A549 (cell line): ENCODE results near the gene PDE7B. TPM values are rescaled to one million over a fixed set of nuclear protein-coding genes. Genes with fewer than 3 reads are reported as not detected.

Experiments
- ATAC-seq, 2 experiments: fragments of 200-7000 bp in 1 of 2; fragments of >200 bp in 1 of 2; cut with Nextera tagmentation in 1 of 2; cut with Tn5 transposase in 1 of 2; 3 replicates each; pipeline versions ENCODE4 v1.8.0 to v1.9.1; 2018 to 2020; ENCODE audit warnings: mild to moderate bottlenecking in 1 of 2, moderate library complexity in 1 of 2
- CTCF ChIA-PET: fragments of 300-600 bp; sonication (Branson Sonifier 250); formaldehyde crosslinking; extraction: SDS; loops from one replicate; lab custom pipeline; 2021; ENCODE audit warnings: antibody characterized with exemption, inconsistent platforms; lab: Yijun Ruan, JAX
- POLR2A ChIA-PET: fragments of 350-600 bp; formaldehyde crosslinking; extraction: SDS; loops from one replicate; lab custom pipeline; 2021; ENCODE audit warnings: antibody characterized with exemption, inconsistent platforms; lab: Yijun Ruan, JAX
- DNase-seq, 2 experiments: peaks; one replicate each; pipeline versions ENCODE4 v3.0.0 to v3.0.0-alpha.2; 2011 to 2016; ENCODE audit warnings: low read depth in 1 of 2, low spot score in 1 of 2
- FAIRE-seq: peaks from 2 replicates; lab custom pipeline; 2011; peaks lifted over from hg19 to GRCh38; lab: Jason Lieb, UNC
- H3K27ac ChIP-seq, 2 experiments: fragments of >200 bp; sonication (Bioruptor Twin); formaldehyde crosslinking; 3 replicates each; pipeline ENCODE4 v1.5.1; 2016 to 2017
- H3K4me1 ChIP-seq: fragments of >200 bp; sonication (Bioruptor Twin); formaldehyde crosslinking; 3 replicates; pipeline ENCODE4 v1.6.1; 2016
- H3K4me2 ChIP-seq: fragments of >200 bp; sonication (Bioruptor Twin); formaldehyde crosslinking; 3 replicates; pipeline ENCODE4 v1.6.1; 2016
- H3K4me3 ChIP-seq: fragments of >200 bp; sonication (Bioruptor Twin); formaldehyde crosslinking; 3 replicates; pipeline ENCODE4 v1.5.1; 2016
- H3K9me3 ChIP-seq: fragments of >200 bp; sonication (Bioruptor Twin); formaldehyde crosslinking; 3 replicates; pipeline ENCODE4 v1.6.1; 2016
- BCL3 ChIP-seq: fragments of >200 bp; sonication (Bioruptor Twin); formaldehyde crosslinking; IDR thresholded peaks from 3 replicates; pipeline ENCODE4 v1.6.1; 2016
- BHLHE40 ChIP-seq: IDR thresholded peaks from 2 replicates; pipeline ENCODE4 v1.6.1; 2012; ENCODE audit warnings: low read depth, low read length, inconsistent platforms
- CBX2 ChIP-seq: fragments of 200-600 bp; sonication (generic); IDR thresholded peaks from 2 replicates; pipeline ENCODE4 v1.6.1; 2016; ENCODE audit warnings: low read depth, mild to moderate bottlenecking, borderline replicate concordance
- CBX8 ChIP-seq: fragments of 200-600 bp; sonication (generic); IDR thresholded peaks from 2 replicates; pipeline ENCODE4 v1.6.1; 2016
- CHD2 ChIP-seq: fragments of 150-350 bp; IDR thresholded peaks from 2 replicates; pipeline ENCODE4 v1.6.1; 2014; ENCODE audit warnings: low read length; ENCODE audit not compliant: partially characterized antibody
- EHMT2 ChIP-seq: fragments of 200-600 bp; sonication (generic); IDR thresholded peaks from 2 replicates; pipeline ENCODE4 v1.6.1; 2016; ENCODE audit warnings: antibody characterized with exemption, low read depth, mild to moderate bottlenecking, moderate library complexity
- EP300 ChIP-seq, 2 experiments: fragments of >200 bp; sonication (Bioruptor Twin); formaldehyde crosslinking; IDR thresholded peaks; 2 replicates in 1 of 2; 3 replicates in 1 of 2; pipeline ENCODE4 v1.6.1; 2016 to 2017
- FOXS1 ChIP-seq: fragments of 250-450 bp; sonication (Bioruptor Pico); IDR thresholded peaks from 2 replicates; pipeline ENCODE4 v1.5.0; 2020; ENCODE audit warnings: mild to moderate bottlenecking, moderate library complexity
- HOXA7 ChIP-seq: fragments of 250-450 bp; sonication (Bioruptor Pico); IDR thresholded peaks from 2 replicates; pipeline ENCODE4 v1.5.0; 2020; ENCODE audit warnings: mild to moderate bottlenecking, moderate library complexity
- NR3C1 ChIP-seq: fragments of >200 bp; sonication (Bioruptor Twin); formaldehyde crosslinking; IDR thresholded peaks from 3 replicates; pipeline ENCODE4 v1.6.1; 2017
- POLR2AphosphoS2 ChIP-seq: conservative IDR thresholded peaks from 2 replicates; pipeline ENCODE4 v1.6.1; 2012; ENCODE audit warnings: low read length, improper control_type of control experiment, inconsistent platforms
- RFX5 ChIP-seq: fragments of 450-650 bp; IDR thresholded peaks from 2 replicates; pipeline ENCODE4 v1.7.1; 2014; ENCODE audit warnings: antibody characterized with exemption, mild to moderate bottlenecking, moderate library complexity
- SMC3 ChIP-seq: fragments of >200 bp; sonication (Bioruptor Twin); formaldehyde crosslinking; IDR thresholded peaks from 3 replicates; pipeline ENCODE4 v1.6.1; 2018; ENCODE audit warnings: inconsistent platforms
- ZC3H11A ChIP-seq: fragments of 450-650 bp; IDR thresholded peaks from 2 replicates; pipeline ENCODE4 v1.6.1; 2014; ENCODE audit warnings: antibody characterized with exemption, mild to moderate bottlenecking
- ZNF302 ChIP-seq: fragments of 250-450 bp; sonication (Bioruptor Pico); IDR thresholded peaks from 2 replicates; pipeline ENCODE4 v1.9.0; 2021; ENCODE audit warnings: inconsistent platforms, mild to moderate bottlenecking, moderate library complexity
- ZSCAN20 ChIP-seq: fragments of 250-450 bp; sonication (Bioruptor Pico); IDR thresholded peaks from 2 replicates; pipeline ENCODE4 v1.8.0; 2022; ENCODE audit warnings: mild to moderate bottlenecking, moderate library complexity
- WGBS: methylation state at CpG from one replicate; pipeline ENCODE4 v1.1.6; 2017; ENCODE audit errors: missing lambda C conversion rate; 5-methylcytosine and 5-hydroxymethylcytosine counted together
- polyA plus RNA-seq, 4 experiments: library from polyadenylated mRNA; depleted of rRNA in 3 of 4; stranded (reverse); fragments of >200 nt; fragmentation: RNase III in 1 of 4; extraction: RNeasy Plus Mini Kit Qiagen cat#74134 plus additional on column Dnase treatment in 1 of 4; gene quantifications; 2 replicates in 3 of 4; 3 replicates in 1 of 4; pipeline ENCODE4 v1.2.3, GENCODE V29; 2011 to 2017
- TF ChIP-seq, protein P1 (sequence below): IDR thresholded peaks from 2 replicates; pipeline ENCODE4 v1.6.1; 2012
- TF ChIP-seq, protein P2 (sequence below): fragments of >200 bp; sonication (Bioruptor Twin); formaldehyde crosslinking; IDR thresholded peaks from 2 replicates; pipeline ENCODE4 v1.6.1; 2016
- TF ChIP-seq, protein P3 (sequence below): IDR thresholded peaks from 2 replicates; pipeline ENCODE4 v1.6.1; 2012; ENCODE audit warnings: low read depth, borderline replicate concordance
- TF ChIP-seq, protein P4 (sequence below): IDR thresholded peaks from 2 replicates; pipeline ENCODE4 v1.6.1; 2012
- TF ChIP-seq, protein P5 (sequence below): fragments of 150-350 bp; IDR thresholded peaks from 2 replicates; pipeline ENCODE4 v1.6.1; 2014; ENCODE audit warnings: low read depth, mild to moderate bottlenecking, low read length
- TF ChIP-seq, protein P6 (sequence below): fragments of 200-600 bp; sonication (generic); IDR thresholded peaks from 2 replicates; pipeline ENCODE4 v1.6.1; 2016; ENCODE audit warnings: antibody characterized with exemption, mild to moderate bottlenecking, moderate library complexity

PDE7B gene
- polyA plus RNA-seq, 2 of the 4 experiments (the other 2 are of a cell fraction), result 6.6 to 13.8 TPM

- no peak for TF ChIP-seq ZSCAN20 (CRISPR knock-in tag)
- TF ChIP-seq HOXA7 (CRISPR knock-in tag), result no peak
- TF ChIP-seq EHMT2, result no peak
- no peak for TF ChIP-seq ZNF302 (CRISPR knock-in tag)
These were observed 210.2 kb downstream of the PDE7B start (continued) for GRCh38 chr6:136061701-136062100.

- TF ChIP-seq EHMT2 (no peak), CBX8 (no peak), NR3C1 (no peak), SMC3 (no peak), BHLHE40 (no peak), POLR2AphosphoS2 (no peak), CBX2 (no peak), EP300 (IDR thresholded peaks at IDR 0.05) (no peak), ZSCAN20 (CRISPR knock-in tag) (no peak), ZC3H11A (no peak), RFX5 (no peak), BCL3 (no peak), CHD2 (no peak), FOXS1 (CRISPR knock-in tag) (no peak)
- TF ChIP-seq, protein P1, sequence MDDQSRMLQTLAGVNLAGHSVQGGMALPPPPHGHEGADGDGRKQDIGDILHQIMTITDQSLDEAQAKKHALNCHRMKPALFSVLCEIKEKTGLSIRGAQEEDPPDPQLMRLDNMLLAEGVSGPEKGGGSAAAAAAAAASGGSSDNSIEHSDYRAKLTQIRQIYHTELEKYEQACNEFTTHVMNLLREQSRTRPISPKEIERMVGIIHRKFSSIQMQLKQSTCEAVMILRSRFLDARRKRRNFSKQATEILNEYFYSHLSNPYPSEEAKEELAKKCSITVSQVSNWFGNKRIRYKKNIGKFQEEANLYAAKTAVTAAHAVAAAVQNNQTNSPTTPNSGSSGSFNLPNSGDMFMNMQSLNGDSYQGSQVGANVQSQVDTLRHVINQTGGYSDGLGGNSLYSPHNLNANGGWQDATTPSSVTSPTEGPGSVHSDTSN, result no peak
- TF ChIP-seq, protein P2, sequence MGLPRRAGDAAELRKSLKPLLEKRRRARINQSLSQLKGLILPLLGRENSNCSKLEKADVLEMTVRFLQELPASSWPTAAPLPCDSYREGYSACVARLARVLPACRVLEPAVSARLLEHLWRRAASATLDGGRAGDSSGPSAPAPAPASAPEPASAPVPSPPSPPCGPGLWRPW, result no peak
- TF ChIP-seq, protein P3, sequence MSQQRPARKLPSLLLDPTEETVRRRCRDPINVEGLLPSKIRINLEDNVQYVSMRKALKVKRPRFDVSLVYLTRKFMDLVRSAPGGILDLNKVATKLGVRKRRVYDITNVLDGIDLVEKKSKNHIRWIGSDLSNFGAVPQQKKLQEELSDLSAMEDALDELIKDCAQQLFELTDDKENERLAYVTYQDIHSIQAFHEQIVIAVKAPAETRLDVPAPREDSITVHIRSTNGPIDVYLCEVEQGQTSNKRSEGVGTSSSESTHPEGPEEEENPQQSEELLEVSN, result no peak
- TF ChIP-seq, protein P4, sequence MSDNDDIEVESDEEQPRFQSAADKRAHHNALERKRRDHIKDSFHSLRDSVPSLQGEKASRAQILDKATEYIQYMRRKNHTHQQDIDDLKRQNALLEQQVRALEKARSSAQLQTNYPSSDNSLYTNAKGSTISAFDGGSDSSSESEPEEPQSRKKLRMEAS, result no peak
- TF ChIP-seq, protein P5, sequence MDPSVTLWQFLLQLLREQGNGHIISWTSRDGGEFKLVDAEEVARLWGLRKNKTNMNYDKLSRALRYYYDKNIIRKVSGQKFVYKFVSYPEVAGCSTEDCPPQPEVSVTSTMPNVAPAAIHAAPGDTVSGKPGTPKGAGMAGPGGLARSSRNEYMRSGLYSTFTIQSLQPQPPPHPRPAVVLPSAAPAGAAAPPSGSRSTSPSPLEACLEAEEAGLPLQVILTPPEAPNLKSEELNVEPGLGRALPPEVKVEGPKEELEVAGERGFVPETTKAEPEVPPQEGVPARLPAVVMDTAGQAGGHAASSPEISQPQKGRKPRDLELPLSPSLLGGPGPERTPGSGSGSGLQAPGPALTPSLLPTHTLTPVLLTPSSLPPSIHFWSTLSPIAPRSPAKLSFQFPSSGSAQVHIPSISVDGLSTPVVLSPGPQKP, result no peak
- TF ChIP-seq, protein P6, sequence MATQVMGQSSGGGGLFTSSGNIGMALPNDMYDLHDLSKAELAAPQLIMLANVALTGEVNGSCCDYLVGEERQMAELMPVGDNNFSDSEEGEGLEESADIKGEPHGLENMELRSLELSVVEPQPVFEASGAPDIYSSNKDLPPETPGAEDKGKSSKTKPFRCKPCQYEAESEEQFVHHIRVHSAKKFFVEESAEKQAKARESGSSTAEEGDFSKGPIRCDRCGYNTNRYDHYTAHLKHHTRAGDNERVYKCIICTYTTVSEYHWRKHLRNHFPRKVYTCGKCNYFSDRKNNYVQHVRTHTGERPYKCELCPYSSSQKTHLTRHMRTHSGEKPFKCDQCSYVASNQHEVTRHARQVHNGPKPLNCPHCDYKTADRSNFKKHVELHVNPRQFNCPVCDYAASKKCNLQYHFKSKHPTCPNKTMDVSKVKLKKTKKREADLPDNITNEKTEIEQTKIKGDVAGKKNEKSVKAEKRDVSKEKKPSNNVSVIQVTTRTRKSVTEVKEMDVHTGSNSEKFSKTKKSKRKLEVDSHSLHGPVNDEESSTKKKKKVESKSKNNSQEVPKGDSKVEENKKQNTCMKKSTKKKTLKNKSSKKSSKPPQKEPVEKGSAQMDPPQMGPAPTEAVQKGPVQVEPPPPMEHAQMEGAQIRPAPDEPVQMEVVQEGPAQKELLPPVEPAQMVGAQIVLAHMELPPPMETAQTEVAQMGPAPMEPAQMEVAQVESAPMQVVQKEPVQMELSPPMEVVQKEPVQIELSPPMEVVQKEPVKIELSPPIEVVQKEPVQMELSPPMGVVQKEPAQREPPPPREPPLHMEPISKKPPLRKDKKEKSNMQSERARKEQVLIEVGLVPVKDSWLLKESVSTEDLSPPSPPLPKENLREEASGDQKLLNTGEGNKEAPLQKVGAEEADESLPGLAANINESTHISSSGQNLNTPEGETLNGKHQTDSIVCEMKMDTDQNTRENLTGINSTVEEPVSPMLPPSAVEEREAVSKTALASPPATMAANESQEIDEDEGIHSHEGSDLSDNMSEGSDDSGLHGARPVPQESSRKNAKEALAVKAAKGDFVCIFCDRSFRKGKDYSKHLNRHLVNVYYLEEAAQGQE, result no peak
- DNase-seq (no peak), ATAC-seq (no peak), FAIRE-seq (no peak)
- H3K9me3 ChIP-seq, result no peaks in the 10 kb centered on the region
- H3K4me3 ChIP-seq, result no peak overlapping the region
- WGBS, result 89% methylated on average over 3 of the region's 3 CpGs
- H3K27ac ChIP-seq, result 0 out of 6 replicates have a peak overlapping the region, but pooled peaks of 1 of the 2 experiments have one; percentile 20
- POLR2A ChIA-PET, result no interaction called here
- H3K4me2 ChIP-seq, result no peak overlapping the region
- H3K4me1 ChIP-seq, result peaks cover 40% of the 10 kb centered on the region
- CTCF ChIA-PET, result interaction anchor here (1.7 kb wide), 1 partner anchor 163 kb away, joined by 6 read pairs; no protein-coding TSS in a partner anchor
These were observed 211.6 kb downstream of the PDE7B start for GRCh38 chr6:136063096-136063495.
